Measurements from ENCODE around the gene BCL2L1.

Gene BCL2L1

GRCh38 chr20:31691646-31692275 is 30.9 kb downstream of the BCL2L1 start:
- no peak for DNase-seq

GRCh38 chr20:31690124-31690666 is 32.5 kb downstream of the BCL2L1 start:
- no peak for DNase-seq

DNA sequence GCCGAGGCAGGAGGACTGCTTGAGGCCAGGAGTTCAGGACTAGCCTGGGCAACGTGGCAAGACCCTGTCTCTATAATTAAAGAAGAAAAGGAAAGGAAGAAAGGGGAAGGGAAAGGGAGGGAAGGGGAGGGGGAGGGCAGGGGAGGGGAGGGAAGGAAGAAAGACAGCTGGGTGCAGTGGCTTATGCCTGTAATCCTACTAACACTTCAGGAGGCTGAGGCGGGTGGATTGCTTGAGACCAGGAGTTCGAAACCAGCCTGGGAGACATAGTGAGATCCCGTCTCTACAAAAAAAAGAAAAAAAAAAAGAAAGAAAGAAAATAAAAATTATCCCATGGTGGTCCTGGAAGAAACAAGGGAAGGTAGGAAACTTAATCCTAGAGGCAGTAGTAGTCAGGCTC is 33.5 kb downstream of the BCL2L1 start:
- DNase-seq = no peak

- no peak for DNase-seq
Measured at GRCh38 chr20:31687777-31688176, 34.9 kb downstream of the BCL2L1 start.

DNA sequence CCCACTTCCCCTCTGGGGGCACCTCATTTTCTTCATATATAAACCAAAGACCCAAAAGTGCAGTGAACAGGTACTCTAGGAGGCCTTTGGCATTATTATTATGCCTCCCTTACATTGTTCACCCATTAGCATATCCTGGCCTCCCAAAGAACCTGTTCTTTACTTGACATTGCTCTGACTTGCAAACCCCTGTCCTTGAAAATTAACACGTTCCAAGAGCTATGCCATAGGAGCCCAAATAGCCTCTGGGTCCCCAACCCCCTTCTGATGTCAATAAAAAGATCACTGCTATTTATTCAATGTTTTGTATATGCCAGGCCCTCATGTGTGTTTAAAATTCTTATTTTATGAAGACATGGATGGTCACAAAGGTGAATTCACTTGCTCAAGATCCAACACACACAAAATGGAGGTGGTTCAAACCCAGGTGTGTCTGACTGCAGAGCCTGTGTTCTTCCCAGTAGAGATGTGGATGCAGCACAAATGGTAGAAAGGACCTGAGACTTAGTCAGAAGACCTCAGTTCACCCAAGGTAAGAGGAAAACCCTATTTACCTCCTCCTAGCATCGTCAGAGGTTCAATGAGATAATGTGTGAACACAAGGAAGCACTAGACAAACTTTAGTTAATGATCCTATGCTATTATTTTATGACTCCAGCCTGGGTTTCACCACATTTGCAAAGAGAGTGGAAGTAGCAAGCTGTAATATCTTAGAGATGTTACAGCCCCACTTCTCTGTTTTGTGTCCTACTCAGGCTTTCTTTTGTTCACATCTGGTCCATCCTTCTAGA is 36.6 kb downstream of the BCL2L1 start:
- DNase-seq = no peak

GRCh38 chr20:31684153-31685015 is 38.3 kb downstream of the BCL2L1 start:
- DNase-seq = no peak

DNA sequence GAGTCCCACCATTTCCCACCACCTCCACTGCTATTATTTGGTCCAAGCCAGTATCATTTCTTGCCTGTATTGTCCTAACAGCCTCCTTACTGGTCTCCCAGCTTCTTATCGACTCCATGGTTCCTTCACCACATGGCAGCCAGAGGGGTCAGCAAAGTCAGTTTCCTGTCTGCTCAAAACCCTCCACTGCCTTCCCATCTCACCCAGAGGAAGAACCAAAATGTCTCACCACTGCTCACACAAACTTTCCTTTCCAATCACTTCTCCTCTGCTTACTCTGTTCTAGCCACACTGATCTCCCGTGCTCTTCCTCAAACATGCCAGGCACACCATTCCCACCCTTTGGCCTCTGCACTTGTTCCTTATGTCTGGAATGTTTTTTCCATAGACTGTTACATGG is 39.7 kb downstream of the BCL2L1 start:
- no peak for DNase-seq

DNA sequence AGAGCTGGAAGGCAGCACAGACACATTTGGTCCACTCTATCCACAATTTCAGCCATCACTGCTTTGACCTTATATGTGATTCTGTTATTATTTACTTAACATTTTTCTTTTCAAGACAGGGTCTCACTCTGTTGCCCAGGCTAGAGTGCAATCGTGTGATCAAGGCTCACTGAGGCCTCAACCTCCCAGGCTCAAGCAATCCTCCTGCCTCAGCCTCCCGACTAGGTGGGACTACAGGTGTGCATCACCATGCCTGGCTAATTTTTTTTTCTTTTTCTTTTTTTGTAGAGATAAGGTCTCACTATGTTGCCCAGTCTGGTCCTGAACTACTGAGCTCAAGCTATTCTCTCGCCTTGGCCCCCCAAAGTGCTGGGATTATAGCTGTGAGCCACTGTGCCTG is 40.3 kb downstream of the BCL2L1 start:
- no peak for DNase-seq

GRCh38 chr20:31681769-31682168 is 40.9 kb downstream of the BCL2L1 start:
- DNase-seq = no peak

- no peak for DNase-seq
Measured at GRCh38 chr20:31681128-31681727, 41.4 kb downstream of the BCL2L1 start.

GRCh38 chr20:31680286-31681127 is 42.2 kb downstream of the BCL2L1 start:
- no peak for DNase-seq

- DNase-seq = no peak
Measured at GRCh38 chr20:31679357-31680285, 43.0 kb downstream of the BCL2L1 start.

DNA sequence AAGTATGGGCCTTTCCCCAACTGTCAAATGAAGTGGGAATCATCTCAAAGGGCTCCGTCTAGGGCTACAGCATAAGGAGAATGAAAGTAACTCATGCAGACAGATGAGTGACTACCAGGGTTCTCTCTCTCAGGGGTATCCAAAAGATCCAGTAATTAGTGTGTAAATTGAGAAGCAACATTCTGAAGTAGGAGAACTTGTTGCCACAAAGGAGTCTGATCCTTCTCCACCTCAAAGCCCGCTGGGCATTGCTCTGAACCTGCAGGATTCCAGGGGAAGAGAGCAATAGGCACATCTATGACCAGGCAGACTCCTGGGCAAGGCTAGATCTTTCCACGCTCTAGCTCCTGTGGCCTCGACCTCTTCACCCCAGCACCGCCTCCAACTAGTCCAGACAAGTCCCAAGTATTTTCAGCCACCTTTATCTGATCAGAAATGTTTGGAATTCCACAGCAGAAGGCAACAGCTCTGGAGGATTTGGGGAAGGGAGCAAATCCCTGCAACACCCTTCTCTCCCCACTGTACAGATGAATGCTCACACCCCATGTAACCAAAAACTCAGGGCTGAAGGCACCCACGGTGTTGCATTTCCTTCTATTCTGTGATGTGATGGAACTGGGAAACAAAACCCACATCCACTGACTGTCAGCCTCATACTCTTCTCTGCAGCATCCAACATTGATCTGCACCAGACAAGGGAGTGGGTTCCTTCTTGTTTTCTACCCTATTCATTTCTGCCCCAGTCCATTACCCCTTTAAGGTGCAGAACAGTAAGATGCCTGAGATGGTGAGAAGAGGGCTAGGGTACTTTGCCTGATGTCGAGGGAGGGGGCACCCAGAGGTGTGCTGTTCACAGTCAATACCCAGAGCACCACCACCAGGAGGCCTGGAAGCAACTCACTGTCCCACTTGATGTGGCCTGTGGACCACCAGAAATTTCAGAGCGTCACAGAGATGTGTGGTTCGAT is 44.0 kb downstream of the BCL2L1 start:
- no peak for DNase-seq

DNA sequence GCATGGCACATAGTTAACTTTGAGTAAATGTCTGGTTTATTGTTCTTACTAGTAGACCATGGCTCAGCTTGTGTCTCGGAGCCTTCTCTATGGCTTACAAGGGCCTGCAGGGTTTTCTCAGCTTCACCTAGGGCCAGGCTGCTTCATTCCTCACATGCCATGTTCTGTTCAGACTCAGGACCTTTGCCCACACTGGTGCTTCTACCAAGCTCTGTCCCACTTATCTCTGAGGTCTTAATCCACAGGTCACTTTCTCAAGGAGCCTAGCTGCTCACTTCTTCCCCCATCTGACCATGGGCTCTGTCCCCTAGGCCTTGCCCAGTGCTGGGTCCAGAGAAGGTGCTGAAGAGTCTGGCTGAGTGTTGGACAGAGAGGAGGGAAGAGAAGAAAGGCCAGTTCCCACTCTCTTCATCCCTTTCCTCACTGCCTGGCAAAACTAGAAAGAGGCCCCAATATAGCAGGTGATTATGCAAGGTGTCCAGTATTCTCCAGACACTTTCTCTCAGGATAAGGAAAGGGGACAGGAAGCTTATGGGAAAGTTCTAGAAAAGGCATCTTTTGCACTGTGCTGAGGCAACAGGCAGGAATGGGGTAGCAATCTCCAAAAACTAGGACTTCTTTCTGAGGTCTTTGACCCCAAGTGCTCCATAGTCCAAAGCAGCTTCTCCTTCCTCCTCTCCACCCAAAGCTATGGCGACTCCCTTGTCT is 45.0 kb downstream of the BCL2L1 start:
- DNase-seq = no peak

GRCh38 chr20:31676609-31676989 is 46.1 kb downstream of the BCL2L1 start:
- DNase-seq = no peak

- peak; percentile 45 to 51 for DNase-seq
Measured at GRCh38 chr20:31675828-31676608, 46.6 kb downstream of the BCL2L1 start.

GRCh38 chr20:31674895-31675827 is 47.5 kb downstream of the BCL2L1 start:
- DNase-seq = peak; percentile 40 to 49

All from stimulated activated CD4-positive, alpha-beta T cell treated with anti-CD3 and anti-CD28 coated beads, Interleukin-2, amount 100 ng/mL, for 48 hours (primary cell).